NCI-H526 treated with DMSO at 0.1 percent for 48 hours (cell line): ENCODE measurements around the gene FBXO31.
"Not testable (repeated sequence)": the region's sequence is repeated elsewhere in the genome, so short reads cannot be mapped to it uniquely, and the experiment has no call there.

Source experiments
- DNase-seq: peaks from one replicate; lab custom pipeline; 2025; lab: John Stamatoyannopoulos, UW

The FBXO31 gene

DNA sequence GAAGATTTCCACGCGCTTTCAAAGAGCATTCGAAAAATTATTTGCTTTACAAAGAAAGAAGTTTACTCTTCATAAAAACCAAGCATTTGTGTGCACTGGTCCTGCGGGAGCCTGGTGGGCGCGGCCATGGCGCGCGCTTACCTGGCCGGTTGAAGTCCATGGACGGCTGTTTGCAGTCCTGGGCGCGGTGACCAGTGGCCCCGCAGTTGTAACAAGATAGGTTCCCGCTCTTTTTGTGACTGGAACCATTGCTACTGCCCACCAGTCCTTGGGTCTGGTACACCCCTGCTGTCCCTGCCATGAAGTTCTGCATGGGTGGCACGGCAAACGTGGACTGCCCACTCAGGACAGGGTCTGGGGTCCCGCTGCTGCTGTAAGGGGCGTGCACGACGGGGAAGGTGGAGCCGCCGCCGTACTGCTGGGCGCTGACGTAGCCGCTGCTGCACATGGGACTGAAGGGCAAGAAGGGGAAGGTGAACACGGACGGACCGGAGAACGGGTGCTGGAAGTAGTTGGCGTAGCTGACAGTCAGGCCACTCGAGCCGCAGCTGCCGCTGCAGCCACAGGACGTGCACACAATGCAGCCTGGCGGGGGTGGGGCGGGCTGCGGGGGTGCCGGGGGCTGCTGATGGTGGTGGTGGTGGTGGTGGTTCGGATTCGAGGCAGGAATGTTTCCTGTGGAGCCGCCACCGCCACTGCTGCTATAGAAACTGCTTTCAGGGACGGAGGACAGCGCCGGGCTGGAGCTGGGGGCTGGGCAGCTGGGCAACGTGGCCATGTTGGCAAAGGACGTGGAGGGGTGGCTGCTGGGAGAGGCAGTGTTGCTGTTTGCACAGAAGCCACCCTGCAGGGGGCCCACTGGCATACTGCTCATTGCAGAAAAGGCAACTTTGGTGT, 28.0 kb upstream of the FBXO31 start:
- DNase-seq: no peak

DNA sequence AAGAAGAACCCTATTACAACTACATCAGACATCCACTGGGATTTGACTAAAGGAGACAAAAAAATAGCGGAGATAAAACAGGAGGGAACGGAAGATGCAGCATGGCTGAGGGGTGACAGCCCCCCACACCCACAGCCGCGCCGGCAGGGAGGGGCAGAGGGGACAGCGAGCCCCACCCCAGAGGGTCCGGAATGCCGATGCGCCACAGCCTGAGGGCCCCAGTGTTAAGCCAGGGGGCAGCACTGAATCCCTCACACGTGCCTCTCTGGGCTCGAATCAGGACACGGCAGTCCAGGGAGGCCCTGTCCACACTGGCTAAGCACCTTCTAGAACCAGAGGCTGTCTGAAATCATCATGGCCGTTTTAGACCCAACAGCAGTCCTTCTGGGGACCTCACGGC, 27.4 kb upstream of the FBXO31 start:
- no peak for DNase-seq

DNA sequence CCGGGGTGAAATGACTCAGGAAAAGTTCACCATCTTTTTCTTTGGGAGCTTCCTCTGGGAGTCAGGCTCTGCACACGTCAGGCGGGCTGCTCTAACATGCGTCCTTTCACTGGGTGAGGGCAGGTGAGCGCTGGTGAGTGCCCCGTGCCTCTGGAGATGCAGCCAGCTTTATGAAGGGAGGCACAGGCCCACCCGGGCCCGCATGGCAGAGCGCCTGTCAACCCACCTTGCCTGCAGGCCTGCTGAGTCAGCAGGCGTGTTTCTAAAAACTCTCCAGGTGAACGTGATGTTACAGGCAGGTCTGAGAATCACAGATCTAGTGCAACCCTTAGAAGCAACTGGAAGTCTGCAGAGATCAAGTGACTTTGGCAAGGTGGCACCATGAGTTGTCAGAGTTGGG, 27.0 kb upstream of the FBXO31 start:
- DNase-seq: no peak

DNA sequence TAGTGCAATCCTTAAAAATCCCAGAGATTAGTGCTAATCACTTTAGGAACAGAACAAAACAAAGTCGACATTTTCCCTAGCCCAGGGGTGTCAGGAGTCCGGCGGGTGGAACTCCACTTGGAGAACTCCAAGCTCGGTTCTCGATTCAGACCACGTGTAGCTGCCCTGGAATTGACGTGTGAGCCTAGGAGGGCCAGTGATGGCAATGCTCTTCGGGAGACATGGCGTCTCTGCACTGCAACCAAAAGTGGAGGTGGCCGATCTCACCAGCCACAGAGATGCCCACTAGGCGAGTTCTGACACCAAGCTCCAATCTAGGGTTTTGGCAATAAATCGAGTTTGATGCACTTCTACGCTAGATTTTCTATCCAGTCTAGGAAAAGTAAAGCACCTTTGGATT, 26.2 kb upstream of the FBXO31 start:
- DNase-seq: no peak

DNA sequence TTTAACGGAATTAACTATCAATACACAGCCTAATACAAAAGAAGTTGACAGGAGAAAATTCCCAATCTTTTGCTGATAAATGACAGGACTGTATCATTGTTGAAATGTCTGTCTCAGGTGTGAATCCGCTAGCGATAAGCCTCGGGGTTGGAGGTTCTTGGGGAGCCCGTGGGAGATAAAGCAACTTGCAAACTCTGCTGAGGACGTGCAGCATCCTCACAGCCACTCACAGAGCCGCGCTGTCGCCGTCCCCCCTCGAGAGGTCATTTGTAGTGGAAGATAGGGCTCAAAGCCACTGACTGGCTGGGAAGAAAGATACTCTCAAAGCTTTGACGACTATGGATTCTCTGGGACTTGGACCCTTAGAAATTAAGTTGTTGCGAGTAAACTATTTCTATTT, 25.6 kb upstream of the FBXO31 start:
- no peak for DNase-seq

DNA sequence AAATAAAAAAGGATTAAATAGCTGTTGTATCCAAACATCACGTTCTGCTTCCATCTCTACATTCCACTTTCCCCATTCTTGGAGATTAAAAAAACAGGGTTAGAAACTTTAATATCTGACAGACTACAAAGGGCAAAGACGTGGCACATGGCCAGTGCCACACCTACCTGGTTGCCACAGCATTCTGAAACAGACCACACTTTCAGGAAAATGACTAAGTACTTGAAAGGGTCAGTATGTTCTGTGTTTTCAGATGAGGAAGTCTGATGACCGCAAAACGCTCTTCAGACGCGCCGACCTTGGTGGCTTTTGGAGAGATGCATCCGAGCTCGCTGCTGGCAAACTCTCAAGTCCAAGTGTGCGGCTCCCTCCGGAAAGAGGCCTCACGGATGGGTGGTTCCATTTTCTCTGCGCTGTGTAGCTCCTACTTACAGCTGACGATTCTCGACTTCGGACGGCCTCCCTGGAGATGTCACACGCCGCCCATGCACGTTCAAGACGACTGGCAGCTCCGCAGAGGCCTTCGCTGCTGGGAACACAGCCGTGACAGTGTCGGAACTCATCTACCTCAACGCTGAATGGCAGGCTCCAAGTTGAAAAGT, 24.0 kb upstream of the FBXO31 start:
- DNase-seq: no peak

DNA sequence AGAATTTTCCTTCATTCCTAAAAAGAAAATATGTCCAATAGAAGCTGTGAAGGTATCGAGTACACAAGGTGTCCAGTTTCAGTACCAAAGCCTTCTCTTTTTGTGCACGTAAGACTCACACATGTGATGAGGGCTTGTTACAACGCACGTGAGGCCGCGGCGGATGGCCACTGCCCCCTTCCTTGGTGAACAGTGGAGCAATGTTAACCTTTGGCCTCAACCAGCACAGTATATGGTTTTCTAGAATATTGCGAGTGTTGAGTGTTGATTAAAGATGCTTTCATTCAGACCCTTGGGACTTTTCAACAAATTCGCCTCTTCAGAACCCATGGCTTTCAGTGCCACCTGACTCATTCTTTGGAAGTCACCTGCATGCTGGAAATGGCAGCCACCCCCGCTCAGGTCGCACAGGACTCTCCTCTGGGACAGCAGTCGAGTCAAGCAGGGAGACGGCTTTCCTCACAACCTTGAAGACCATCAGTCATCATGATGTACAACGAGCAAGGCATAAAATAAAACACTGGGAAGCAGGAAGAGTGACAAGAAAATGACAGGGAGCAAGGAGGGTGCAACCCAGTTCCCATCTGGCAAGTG, 23.0 kb upstream of the FBXO31 start:
- DNase-seq: no peak

DNA sequence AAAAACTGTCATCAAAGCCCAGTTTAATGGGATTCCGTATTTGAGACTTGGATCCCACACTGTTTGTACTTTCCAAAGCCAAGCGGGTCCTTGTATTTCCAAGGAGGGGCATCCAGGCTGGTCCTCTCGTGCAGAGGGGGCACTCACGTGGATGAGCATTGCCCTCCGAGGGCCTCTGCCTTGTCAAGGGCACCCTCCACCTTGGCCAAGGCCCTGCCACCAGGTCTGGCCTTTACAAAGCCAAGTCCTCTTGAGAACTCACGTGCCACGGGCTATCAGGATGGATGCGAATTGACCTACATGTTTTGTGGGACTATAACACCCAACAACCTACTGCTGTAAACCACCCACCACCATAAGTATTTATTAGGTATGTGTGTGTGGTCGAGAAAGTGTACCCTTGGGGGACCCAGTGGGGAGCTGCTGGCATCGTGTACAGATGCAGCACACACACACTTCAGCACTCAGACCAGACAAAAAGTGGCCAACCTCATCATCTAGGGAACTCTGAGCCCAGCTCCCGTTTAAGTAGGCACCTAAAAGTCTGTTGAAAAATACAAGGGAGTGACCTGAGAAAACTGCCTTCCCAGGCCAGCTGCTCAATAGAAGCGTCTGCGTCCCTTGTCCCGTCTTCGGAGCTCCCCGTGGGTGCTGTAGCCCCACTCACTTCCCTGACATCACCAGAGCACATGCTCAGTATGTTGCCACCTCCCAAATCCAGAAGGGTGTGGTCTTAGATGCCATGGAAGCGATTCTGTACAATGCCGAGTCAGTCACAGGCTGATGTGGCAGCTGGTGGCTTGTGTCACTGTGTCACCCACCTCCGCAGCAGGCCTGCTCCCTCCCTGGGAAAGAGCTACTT, 21.4 kb upstream of the FBXO31 start:
- no peak for DNase-seq

DNA sequence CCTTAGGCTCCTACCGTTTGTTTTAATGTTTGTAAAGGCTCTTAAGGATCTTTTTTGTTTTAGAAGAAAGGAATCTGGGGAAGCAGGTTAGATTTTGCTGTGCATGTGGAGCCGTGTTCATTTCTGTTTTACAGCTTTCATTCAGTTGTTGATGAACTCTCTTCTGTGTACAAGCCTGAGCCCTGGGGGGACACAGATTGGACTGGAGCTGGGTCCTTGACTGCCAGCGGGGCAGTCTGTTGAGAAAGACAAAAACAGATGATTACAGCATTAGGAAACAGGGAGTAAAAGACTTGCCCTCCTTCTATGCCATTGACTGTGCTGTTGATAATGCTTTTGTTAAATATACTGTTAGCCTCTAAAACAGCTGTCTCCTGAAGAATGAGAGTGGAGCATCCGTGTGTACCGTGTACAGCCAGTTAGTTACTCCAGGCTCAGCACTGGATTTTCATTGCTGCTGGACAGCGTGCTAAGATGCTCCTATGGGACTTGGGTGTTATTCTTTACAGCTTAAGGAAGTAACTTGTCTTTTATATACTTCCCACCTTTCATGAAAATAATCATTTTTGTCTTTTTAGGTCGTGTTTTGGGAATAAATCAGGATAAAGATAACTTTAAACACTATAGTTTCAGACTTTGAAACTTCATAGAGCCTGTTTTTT, 11.7 kb upstream of the FBXO31 start:
- DNase-seq: no peak

DNA sequence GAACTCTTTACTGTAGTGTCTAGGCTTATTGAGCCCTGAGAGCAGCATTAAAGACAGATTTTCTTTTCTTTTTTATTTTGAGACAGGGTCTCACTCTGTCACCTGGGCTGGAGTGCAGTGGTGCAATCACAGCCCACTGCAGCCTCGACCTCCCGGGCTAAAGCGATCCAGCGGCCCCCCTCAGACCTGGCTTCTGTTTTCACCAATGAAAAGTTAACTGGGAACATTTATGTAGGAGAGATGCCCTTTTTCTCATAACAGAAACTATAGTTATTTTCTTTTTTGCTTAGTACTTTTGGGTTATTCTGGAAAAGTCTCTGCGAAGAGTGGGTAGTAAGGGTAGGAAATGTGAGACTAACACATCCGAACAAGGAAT, 10.1 kb upstream of the FBXO31 start:
- no peak for DNase-seq

DNA sequence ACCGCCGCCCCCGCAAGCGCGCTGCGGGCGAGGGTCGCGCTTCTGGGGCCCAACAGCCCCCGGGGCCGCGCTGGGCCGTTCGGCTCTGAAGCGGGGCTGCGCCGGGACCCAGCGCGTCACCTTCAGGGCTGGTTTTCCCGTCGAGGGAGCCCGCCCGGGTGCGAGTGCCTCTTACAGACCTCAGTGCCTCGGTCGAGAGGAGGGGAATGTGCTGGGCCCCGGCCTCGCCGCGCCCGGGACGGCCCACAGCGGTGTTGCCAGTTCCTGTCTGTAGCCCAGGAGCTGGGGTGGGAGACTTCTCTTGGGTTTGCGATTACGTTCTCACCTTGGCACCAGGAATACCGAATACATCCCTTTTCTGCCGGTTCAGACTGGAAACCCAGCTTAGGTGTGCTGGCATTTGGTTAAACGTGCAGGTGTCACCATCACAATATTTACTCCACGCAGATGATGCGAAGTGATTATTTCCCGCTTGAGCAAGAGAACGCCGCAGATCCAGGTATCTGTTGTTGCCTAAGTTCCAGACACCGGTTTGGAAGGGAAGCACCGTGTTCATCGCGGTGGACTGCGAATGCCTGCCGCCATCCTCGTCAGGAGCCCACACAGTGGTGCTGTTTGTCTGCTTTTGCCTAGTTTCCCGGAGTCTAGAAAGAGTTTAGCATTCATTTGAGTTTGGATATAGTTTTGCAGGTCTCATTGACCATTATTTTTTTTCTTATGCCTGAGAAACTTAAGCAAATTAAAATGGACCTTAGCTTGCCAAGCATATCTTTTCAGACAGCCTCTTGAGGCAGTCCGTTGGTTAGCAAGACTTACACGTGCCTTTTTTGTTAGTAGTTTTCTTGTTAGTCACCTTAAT, 9.5 kb upstream of the FBXO31 start:
- DNase-seq: peak; percentile 9

DNA sequence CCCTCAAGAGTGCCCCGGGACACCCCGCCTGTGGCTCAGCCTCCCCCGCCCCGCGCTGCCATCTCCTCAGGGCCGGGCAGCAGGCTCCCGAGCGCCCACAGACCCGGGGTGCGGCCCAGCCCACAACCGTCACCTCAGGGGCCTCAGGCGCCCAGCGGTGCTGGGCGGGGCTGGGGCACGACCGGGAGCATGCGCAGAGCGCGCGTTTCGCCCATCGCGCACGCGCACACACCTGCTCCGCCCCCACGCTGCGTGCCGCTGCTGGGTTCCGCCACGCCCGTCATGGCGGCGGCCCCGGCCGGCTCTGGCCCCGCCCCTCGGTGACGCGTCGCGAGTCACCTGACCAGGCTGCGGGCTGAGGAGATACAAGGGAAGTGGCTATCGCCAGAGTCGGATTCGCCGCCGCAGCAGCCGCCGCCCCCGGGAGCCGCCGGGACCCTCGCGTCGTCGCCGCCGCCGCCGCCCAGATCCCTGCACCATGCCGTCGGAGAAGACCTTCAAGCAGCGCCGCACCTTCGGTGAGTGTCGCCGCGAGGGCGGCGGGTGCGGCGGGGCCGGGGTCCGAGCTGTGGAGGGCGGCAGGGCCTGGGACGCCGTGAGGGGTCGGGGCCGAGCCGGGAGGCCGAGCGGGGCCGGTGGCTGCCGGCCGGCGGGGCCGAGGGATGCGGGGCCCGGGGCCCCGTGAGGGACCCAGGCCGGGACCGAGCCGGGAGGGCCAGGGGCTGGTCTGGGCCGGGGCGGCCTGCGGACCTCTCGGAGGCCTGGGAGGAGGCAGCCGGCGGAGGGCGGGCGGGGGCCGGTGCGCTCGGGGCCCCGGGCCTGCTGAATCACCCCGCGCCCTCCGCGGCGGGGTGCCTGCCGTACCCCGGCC, 8.6 kb upstream of the FBXO31 start, which contains the start of gene MAP1LC3B:
MAP1LC3B (plus strand) TSS at position 387 of the 871 bp plus-strand sequence; CDS start at position 479, 92 bp downstream.
- DNase-seq: peak; percentile 62

DNA sequence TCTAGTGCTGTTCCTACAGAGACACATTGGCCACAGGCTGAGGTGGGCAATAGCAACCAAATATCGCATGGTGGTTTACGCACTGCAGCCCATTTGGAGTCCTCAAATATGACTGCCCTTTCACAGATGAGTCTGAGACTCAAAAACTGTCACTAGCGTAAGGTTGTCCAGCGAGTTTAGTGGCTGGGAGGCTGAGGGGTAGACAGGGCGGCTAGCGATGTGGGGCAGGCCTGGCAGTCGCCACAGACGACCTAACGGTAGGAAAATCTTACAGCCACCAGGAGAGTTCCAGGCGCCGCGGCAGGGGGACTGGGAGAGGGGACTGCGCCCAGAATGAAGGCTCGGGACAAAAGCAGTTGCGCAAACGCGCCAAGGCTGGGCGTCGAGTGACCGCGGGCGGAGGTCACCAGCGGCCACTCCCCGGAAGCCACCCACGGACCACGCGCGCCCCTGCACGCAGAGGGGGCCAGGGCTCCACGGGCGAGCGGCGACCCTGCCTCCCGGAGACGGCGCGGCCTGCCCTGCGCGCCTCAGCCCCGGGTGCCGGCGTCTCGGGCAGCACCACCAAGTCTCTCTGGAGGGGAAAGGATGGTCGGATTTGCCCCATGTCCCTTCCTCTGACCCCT, 7.9 kb upstream of the FBXO31 start:
- DNase-seq: no peak

DNA sequence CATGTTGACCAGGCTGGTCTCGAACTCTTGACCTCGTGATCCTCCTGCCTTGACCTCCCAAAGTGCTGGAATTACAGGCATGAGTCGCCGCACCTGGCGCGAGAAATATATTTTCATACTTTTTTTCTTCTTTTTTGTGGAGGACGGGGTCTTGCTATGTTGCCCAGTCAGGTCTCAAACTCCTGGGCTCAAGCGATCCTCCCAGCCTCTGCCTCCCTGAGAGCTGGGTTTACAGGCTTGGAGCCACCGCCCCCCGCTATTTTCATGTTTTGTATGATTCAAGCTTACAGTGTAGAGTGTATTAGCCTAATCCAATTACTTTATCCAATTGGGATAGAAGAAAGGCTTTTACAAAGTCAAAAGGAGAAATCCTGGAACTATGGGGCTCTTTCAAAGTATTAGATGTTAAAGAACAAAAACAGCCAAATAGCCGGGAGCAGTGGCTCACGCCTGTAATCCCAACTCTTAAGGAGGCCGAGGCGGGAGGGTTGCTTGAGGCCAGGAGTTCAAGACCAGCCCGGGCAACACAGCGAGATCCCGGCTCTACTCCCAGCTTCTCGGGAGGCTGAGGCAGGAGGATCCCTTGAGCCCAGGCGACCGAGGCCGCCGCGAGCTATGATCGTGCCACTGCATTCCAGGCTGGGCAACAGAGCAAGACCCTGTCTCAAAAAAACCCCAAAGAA, 7.2 kb upstream of the FBXO31 start:
- no peak for DNase-seq

DNA sequence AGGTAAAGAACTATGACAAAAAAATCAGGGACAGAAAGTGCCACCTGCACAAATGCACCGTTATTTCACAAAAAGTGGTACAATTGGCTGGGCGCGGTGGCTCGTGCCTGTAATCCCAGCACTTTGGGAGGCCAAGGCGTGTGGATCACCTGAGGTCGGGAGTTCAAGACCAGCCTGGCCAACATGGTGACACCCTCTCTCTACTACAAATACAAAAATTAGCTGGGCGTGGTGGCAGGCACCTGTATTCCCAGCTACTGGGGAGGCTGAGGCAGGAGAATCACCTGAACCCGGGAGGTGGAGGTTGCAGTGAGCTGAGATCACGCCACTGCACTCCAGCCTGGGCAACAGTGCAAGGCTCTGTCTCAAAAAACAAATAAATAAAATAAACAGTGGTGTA, 6.3 kb upstream of the FBXO31 start:
- not testable (repeated sequence) for DNase-seq

DNA sequence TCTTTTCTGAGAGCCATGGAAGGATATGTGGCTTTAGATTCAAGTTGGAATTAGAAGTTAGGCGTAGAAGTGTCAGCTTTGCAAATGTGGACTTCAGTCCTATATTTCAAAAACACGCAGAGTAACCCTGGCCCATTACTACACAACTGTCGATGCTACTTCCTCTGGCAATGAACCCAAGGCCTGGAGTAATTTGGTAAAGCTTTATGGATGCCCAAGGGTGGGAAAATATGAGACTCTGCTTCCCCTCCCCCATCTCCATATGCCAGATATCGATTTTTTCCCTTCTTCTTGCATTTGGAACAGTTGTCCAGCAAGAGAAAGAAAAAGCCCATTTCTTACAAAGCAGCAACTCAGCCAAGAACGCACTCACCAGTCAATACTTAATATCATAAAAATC, 5.7 kb upstream of the FBXO31 start:
- DNase-seq: no peak

DNA sequence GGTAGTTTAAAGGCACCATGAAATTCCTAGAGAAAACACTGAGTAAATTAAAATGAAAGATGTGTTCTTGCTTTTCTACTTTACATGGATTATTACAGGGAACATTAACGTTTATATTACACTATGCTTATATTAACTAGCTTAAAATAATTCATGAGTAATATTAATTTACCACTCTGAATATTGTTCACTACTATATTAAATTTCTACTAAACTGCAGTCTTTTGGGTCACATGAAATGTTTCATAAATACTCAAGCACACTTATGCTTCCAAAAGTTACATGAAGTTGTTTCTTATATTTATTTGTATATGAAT, 5.2 kb upstream of the FBXO31 start:
- DNase-seq: no peak

DNA sequence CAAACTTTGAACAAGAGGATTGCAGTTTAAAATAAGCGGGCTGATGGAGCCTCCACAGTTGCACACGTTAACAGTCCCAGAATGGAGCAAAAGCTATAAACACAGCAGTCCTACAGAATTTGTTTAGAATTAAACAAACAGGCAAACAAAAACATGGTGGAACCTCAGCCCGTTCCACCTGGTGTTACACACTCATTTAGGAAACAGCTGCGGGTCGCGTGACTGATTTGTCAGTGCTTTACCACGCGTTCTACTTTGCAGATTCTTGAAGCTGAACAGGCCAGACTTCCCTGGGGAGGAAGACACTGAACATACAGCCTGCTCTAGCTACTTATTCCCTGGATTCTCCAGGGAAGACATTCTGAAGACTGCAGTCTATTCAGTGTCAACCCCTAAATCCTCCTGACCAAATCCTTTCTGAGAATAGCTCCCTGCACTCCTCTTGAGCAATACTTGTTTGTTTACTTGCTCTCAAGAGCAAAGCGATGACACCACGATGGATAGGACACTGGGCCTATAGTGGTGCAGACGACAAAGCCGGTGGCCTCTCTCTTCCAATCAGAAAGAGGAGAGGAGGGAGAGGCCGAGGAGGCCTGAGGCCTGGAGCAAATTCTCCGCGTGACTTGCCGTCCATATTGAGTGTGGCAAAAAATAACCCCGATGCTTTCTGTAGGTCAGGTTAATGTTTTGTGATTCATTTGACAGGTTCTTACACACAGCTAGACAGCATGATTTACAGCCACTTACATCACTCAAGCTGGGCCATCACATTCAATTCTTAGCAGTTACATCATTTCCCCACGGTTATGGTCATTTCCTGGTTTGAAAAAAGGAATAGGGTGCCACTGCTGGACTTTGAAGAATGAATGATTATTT, 4.6 kb upstream of the FBXO31 start:
- peak; percentile 90 for DNase-seq
